ENCODE measurements around the gene IL26. TPM values are rescaled to one million over a fixed set of nuclear protein-coding genes. Genes with fewer than 3 reads are reported as not detected.

Gene IL26, protein sequence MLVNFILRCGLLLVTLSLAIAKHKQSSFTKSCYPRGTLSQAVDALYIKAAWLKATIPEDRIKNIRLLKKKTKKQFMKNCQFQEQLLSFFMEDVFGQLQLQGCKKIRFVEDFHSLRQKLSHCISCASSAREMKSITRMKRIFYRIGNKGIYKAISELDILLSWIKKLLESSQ
- not detected for total RNA-seq (2021; fragmentation: NEBNext Ultra II Directional; extraction: Animal tissue kit (Norgen Biotek cat#: 25700))
- long read RNA-seq = 0 reads

DNA sequence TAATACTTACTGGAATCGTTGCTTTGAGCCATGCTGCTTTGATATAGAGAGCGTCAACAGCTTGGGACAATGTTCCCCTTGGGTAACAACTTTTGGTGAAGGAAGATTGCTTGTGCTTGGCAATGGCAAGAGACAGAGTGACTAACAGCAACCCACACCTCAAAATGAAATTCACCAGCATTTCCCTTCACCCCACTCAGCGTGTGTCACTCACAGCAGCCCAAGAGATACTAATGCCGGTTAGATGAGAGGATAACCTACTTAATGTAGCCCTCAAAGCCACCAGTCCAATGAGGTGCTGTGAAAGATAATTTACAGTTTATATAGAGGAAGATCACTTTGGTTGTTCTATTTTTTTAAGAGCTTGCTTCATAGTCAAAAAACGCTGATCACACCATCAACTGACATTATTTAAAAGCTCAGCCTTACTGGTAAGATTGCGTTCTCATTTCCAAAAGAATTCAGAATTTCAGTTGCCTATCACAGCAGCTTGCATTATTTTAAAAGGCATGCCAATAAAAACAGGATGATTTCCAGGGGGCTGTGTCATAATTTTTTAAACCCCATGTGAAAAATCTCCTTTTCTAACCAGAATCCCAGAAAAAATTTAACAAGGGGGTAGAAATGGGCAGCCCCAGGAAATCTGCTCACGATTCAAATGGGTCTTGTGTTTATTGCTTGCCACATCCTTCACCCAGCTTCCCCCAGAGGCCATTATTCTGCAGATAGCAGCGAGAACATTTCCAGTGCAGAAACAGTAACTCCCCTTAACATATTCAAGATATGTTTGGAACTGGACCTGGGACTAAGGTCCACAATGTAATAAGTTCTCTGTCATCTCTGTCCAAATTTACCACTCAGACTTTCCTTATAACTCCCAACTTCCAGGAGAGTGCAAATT lies at the start of gene IL26:
Gene IL26, minus strand, starts transcription at position 235 of the 901 bp plus-strand sequence. Its CDS starts 54 bp downstream, at position 181.
- H3K27ac Mint-ChIP-seq = no peak within 1 kb of the TSS
- H3K4me3 Mint-ChIP-seq = no peak within 1 kb of the TSS
- H3K9me3 Mint-ChIP-seq = no peaks in the 10 kb centered on the region
- peaks cover 24% of the 10 kb centered on the region for H3K27me3 Mint-ChIP-seq (ENCODE audit: insufficient read depth)
- no peak for DNase-seq
- peaks cover 24% of the 10 kb centered on the region for H3K4me1 Mint-ChIP-seq (ENCODE audit: low read depth)
- no peaks in the 10 kb centered on the region for H3K36me3 Mint-ChIP-seq (ENCODE audit: low read depth)
- TF ChIP-seq, protein P1, sequence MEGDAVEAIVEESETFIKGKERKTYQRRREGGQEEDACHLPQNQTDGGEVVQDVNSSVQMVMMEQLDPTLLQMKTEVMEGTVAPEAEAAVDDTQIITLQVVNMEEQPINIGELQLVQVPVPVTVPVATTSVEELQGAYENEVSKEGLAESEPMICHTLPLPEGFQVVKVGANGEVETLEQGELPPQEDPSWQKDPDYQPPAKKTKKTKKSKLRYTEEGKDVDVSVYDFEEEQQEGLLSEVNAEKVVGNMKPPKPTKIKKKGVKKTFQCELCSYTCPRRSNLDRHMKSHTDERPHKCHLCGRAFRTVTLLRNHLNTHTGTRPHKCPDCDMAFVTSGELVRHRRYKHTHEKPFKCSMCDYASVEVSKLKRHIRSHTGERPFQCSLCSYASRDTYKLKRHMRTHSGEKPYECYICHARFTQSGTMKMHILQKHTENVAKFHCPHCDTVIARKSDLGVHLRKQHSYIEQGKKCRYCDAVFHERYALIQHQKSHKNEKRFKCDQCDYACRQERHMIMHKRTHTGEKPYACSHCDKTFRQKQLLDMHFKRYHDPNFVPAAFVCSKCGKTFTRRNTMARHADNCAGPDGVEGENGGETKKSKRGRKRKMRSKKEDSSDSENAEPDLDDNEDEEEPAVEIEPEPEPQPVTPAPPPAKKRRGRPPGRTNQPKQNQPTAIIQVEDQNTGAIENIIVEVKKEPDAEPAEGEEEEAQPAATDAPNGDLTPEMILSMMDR (IDR thresholded peaks at IDR 0.05) = no peak

GRCh38 chr12:68272732-68273131 lies 47.1 kb upstream of the IL26 start:
- H3K27ac Mint-ChIP-seq = no peak overlapping the region
- TF ChIP-seq, protein P1 (IDR thresholded peaks at IDR 0.05) = no peak
- H3K9me3 Mint-ChIP-seq = no peaks in the 10 kb centered on the region
- H3K4me3 Mint-ChIP-seq = no peak overlapping the region
- H3K27me3 Mint-ChIP-seq (ENCODE audit: insufficient read depth) = peaks cover 12% of the 10 kb centered on the region
- DNase-seq = no peak
- H3K36me3 Mint-ChIP-seq (ENCODE audit: low read depth) = no peaks in the 10 kb centered on the region
- peaks cover 10% of the 10 kb centered on the region for H3K4me1 Mint-ChIP-seq (ENCODE audit: low read depth)

DNA sequence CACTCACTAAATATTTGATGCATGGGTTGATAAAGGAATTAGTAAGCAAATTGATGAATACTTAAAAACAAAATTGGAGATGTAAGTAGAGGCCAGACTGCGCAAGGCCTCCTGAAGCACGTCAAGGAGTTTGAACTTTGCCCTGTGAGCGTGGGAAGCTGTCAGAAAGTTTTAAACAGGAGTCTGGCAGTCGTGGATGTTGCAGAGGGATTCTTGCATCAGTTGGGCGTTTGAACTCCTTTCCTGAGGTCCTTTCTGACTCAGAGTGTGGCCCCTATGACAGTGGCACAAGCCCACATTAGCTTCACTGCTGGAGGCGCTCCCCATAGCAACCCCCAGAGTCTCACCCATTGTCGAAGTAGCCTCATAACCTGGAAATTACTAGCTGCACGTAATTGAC lies 45.7 kb upstream of the IL26 start:
- peaks cover 12% of the 10 kb centered on the region for H3K27me3 Mint-ChIP-seq (ENCODE audit: insufficient read depth)
- H3K36me3 Mint-ChIP-seq (ENCODE audit: low read depth) = no peaks in the 10 kb centered on the region
- H3K4me1 Mint-ChIP-seq (ENCODE audit: low read depth) = peaks cover 11% of the 10 kb centered on the region
- TF ChIP-seq, protein P1 (IDR thresholded peaks at IDR 0.05) = no peak
- H3K9me3 Mint-ChIP-seq = no peaks in the 10 kb centered on the region
- DNase-seq = peak; percentile 4
- no peak overlapping the region for H3K27ac Mint-ChIP-seq
- H3K4me3 Mint-ChIP-seq = no peak overlapping the region

DNA sequence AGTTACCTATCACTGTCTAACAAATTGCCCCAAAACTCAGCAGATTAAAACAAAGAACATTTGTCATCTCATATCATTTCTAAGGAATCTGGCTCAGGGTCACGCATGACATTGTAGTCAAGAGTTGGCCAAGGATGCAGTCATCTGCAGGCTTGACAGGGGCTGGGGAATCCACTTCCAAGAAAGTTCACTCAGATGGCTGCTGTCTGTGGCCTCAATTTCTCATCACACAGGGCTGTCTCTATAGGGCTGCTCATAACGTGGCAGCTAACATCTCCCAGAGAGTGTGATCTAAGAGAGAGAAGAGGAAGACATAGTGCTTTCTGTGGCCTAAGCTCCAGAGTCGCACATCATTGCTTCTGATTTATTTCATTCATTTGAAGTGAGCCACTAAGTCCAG lies 44.7 kb upstream of the IL26 start:
- TF ChIP-seq, protein P1 (IDR thresholded peaks at IDR 0.05) = no peak
- no peaks in the 10 kb centered on the region for H3K36me3 Mint-ChIP-seq (ENCODE audit: low read depth)
- H3K9me3 Mint-ChIP-seq = no peaks in the 10 kb centered on the region
- no peak overlapping the region for H3K4me3 Mint-ChIP-seq
- DNase-seq = no peak
- H3K4me1 Mint-ChIP-seq (ENCODE audit: low read depth) = peaks cover 16% of the 10 kb centered on the region
- H3K27ac Mint-ChIP-seq = no peak overlapping the region
- peaks cover 9% of the 10 kb centered on the region for H3K27me3 Mint-ChIP-seq (ENCODE audit: insufficient read depth)

DNA sequence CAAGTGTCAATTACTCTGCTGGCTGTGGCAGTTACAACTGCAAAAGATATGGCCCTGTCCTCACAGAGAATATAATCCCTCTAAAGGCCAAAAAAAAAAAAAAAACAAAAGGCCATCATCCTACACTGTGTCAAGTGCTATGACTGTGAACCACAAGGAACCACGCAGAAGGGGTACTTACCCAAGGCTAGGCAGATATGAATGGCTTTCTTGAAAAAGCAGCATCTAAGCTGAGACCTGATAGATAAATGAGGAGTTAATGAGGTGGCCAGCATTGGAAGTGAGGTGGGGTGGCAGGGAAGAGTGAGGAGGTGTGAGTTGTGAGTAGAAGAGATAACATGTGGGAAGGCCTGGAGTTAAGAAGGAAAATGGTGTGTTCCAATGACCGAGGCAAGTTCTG lies 44.2 kb upstream of the IL26 start:
- DNase-seq = no peak
- Mint-ChIP-seq H3K4me3 (no peak overlapping the region), H3K27me3 (ENCODE audit: insufficient read depth) (peaks cover 13% of the 10 kb centered on the region), H3K36me3 (ENCODE audit: low read depth) (no peaks in the 10 kb centered on the region), H3K4me1 (ENCODE audit: low read depth) (peaks cover 22% of the 10 kb centered on the region), H3K9me3 (no peaks in the 10 kb centered on the region), H3K27ac (no peak overlapping the region)
- TF ChIP-seq, protein P1 (IDR thresholded peaks at IDR 0.05) = no peak
